ENCODE results near the gene MRGPRG.

MRGPRG gene

DNA sequence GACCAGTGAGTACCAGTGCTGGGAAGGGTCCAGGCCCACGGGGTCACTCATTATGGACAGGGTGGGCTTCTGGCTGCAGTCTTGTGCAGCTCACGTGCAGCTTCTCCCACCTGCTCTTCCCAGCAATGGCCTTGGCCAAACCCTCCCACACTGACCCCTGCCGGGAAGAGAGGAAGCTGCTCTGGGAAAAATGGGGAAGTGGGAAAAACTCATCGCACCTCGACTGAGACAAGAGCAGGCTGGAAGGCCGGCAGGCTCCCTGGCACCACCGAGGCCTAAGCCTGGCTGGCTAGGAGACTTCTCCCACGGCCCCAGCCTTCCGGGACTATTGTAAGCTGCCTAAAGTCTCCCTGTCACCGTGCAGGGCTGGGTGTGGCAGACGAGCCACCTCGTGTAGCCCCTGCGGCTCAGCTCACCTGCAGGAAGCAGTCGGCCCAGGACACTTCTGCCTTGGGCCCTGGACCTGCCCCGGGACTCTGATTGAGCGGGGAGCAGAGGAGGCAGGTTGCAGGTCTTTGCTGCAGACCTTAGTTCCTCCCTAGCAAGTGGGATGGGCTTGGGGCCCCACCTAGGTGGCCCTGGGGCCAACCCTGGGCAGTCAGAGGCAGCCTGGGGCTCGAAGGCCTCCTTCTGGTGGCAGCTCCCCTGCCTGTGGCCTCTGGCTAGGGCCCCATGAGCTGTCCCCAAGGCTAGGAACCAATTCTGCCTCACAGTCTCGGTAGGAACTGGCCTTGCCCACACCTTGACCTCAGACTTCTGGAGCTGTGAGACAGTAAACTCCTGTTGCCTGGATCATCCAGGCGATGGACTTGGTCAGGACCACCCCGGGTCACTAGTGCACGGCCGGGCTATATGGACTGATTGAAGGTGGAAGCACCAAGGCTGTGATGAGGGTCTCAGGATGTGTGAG, 23.1 kb downstream of the MRGPRG start:
- DNase-seq (ENCODE audit: low read depth in 2 of 2): no peak

GRCh38 chr11:3194016-3194816, 24.4 kb downstream of the MRGPRG start:
- no peak for DNase-seq (ENCODE audit: low read depth in 2 of 2)

GRCh38 chr11:3193373-3194015, 25.1 kb downstream of the MRGPRG start:
- DNase-seq (ENCODE audit: low read depth in 2 of 2): no peak

DNA sequence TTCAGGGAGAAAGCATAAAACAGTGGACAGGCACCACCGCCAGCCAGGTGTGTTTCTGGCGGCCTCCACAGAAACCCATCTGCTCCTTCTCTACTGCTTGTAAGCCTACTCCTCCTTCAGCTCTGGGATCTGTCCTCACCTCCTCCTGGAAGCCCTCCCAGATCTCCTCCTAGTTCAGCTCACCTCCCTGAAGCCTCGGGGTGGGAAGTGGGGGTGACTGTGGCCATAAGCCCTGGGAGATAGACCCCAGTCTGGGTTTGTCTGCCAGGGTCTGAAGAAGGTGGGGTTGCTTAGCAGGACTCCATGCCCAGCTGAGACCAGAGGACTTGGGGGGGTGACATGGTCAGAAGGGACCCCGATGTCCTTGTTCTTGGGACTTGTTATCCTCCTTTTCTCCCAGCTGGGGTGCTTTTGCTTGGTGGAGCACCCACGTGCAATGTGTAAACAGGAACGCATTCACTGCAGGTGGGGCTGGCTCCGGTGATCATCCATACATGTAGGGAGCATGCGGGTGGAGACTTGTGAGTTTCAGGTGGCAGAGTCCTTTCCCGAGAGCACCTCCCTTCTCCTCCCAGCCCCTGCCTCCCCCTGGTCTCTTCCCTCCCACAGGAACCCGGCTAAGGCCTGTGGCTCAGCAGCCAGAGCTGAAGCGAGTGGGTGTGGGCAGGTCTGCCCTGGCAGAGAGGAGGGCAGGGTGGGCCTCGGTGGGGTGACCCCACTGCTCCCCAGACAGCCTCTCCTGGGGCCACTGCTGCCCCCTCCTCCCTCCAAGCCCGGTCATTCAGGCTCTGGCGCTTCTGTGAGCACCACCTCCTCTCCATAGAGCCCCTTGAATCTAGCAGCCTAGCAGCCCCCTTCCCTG, 25.9 kb downstream of the MRGPRG start:
- no peak for DNase-seq (ENCODE audit: low read depth in 2 of 2)

- no peak for DNase-seq (ENCODE audit: low read depth in 2 of 2)
Observed at GRCh38 chr11:3191586-3192324, 26.9 kb downstream of the MRGPRG start.

GRCh38 chr11:3190600-3190999, 28.0 kb downstream of the MRGPRG start:
- DNase-seq (ENCODE audit: low read depth in 2 of 2): no peak

DNA sequence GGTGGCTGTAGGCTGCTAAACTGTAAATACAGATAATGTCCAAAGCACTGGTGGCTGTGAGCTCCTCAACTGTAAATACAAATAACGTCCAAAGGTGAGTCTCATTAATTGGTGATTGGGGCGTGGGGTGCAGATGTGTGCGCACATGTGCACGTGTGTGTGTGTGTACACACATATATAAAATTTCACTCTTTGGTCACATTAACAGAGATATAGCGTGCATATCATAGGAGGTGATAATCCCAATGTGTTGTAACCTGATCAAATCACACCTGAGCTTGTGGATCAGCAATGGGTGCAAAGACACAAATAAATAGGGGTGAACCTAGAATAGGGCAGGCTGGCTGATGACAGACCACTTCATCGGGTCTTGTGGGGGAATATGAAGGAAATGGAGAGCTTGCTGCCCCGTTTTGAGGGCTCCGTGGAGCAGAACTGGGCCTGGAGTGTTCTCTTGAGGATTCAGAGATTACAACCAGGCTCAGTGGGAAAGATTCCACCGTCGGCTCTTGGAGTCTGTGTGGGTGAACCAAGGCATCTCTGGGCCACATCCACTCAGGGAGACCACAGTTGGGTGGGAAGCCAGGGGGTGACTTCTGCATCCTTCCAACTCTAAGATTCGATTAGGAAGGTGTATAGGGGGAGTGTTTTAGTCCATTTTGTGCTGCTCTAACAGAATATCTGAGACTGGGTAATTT, 28.6 kb downstream of the MRGPRG start:
- DNase-seq (ENCODE audit: low read depth in 2 of 2): no peak

- DNase-seq (ENCODE audit: low read depth in 2 of 2): no peak
Observed at GRCh38 chr11:3189196-3189843, 29.3 kb downstream of the MRGPRG start.

DNA sequence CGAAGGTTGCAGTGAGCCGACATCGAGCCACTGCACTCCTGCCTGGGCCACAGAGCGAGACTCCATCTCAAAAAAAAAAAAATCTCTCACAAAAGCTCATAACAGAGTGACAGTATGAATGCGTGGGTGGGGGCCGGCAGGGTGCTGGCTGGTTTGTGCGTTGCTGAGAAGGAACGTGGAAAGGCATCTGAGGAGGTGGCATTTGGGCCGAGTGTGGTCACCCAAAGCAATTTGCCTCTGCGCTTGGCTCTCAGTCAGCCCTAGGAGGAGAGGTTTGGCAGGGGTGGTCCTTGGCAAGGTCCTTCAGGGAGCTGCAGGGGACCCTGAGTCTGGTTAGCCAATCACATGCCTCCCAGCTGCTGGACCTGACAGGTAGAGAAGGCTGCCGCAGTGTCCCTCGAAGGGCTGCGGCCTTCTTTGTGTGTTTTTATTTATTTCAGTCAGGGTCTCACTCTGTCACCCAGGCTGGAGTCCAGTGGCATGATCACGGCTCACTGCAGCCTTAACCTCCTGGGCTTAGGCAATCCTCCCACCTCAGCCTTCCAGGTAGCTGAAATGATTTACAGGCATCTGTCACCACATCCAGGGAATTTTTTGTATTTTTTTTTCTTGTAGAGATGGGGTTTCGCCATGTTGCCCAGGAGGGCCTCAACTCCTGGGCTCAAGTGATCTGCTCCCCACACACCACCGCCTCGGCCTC, 30.0 kb downstream of the MRGPRG start:
- DNase-seq (ENCODE audit: low read depth in 2 of 2): no peak

GRCh38 chr11:3186166-3186953, 32.3 kb downstream of the MRGPRG start:
- no peak for DNase-seq (ENCODE audit: low read depth in 2 of 2)

GRCh38 chr11:3184732-3185347, 33.8 kb downstream of the MRGPRG start:
- no peak for DNase-seq (ENCODE audit: low read depth in 2 of 2)

DNA sequence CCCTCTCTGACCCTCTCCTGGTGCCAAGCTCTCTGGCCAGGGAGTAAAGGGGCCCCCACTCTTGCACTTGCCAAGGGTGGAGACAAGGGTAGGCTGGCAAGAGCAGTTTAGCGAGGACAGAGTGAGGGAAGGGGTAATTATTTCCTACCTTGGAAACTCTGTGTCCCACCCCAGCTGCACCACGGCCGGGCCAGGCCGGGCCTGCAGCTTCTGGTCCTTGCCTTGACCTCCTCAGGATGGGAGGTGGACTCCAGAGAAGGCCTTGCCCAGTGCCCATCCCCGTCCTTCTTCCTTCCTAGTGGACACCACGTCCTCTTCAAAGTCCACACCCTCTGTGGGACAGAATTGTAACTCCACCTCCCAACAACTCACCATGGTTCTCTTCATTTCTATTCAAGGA, 35.1 kb downstream of the MRGPRG start:
- no peak for DNase-seq (ENCODE audit: low read depth in 2 of 2)

DNA sequence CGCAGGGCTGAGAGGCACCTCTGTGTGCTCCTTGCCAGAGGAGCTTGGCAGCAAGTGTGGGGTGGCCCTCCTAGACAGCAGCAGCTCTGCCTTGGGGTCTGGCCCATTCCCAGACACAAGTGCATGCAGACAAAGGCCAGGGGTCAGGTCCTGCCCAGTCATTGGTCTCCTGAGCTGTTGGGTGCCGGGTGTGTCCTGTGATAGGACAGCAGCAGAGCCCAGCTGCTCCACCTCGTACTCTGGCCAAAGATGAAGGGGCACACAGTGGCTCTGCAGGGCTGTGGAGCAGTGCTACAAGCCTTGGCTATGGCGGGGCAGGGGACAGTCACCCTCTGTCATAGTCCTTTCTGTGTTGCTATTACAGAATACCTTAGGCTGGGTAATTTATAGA, 36.2 kb downstream of the MRGPRG start:
- DNase-seq (ENCODE audit: low read depth in 2 of 2): no peak

- no peak for DNase-seq (ENCODE audit: low read depth in 2 of 2)
Observed at GRCh38 chr11:3181725-3182461, 36.7 kb downstream of the MRGPRG start.

DNA sequence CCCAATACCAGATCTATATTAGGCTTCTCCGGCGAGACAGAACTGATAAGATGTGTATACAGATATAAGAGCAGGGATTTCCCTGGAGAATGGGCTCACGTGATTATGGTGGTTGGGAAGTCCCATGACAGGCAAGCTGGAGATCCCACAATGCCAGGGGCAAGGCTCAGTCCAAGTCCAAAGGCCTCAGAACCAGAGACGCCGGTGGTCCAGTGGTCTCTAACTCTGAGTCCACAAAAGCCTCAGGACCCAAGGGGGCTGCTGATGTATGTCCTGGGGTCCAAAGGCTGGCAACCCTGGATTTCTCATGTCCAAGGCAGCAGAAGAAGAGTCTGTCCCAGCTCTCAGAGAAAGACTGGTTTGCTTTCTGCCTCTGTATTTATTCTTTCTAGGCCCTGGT, 37.7 kb downstream of the MRGPRG start:
- no peak for DNase-seq (ENCODE audit: low read depth in 2 of 2)

DNA sequence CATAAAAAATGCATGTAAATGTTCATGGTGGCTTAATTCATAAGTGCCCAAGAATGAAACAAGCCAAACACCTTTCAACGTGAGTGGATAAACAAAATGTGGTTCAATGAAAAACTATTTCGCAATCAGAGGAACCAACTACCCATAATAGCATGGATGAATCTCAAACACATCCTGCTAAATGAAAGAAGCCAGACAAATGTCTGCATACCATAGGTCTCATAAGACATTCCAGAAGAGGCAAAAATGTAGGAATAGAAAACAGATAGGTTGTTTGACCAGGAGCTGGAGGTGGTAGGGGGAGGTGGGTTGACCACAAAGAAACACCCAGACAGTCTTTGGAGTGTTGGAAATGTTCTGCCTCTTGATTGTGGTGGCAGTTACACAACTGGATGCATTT, 40.3 kb downstream of the MRGPRG start:
- no peak for DNase-seq (ENCODE audit: low read depth in 2 of 2)

- no peak for DNase-seq (ENCODE audit: low read depth in 2 of 2)
Observed at GRCh38 chr11:3177931-3178330, 40.7 kb downstream of the MRGPRG start.

Measured in stimulated activated CD8-positive, alpha-beta memory T cell treated with anti-CD3 and anti-CD28 coated beads, Interleukin-7, amount 100 ng/mL, for 1 hour (primary cell).